Nephron (organoid): Measurements from ENCODE around the gene FGF1.

Experiments used
- H3K27ac Mint-ChIP-seq, 3 experiments: 2 replicates each; pipeline ENCODE4 v1.8.0; 2020; ENCODE audit warnings: mixed read lengths in 3 of 3, mild to moderate bottlenecking in 2 of 3, moderate library complexity in 1 of 3
- H3K27me3 Mint-ChIP-seq: 2 replicates; pipeline ENCODE4 v1.8.0; 2021; ENCODE audit warnings: low read depth, mild to moderate bottlenecking, moderate library complexity, mixed read lengths
- H3K36me3 Mint-ChIP-seq: 2 replicates; pipeline ENCODE4 v1.8.0; 2020; ENCODE audit warnings: low read depth, mixed read lengths
- H3K4me1 Mint-ChIP-seq: 2 replicates; pipeline ENCODE4 v1.8.0; 2020; ENCODE audit warnings: mixed read lengths
- H3K4me3 Mint-ChIP-seq, 3 experiments: 2 replicates each; pipeline ENCODE4 v1.8.0; 2020; ENCODE audit warnings: mild to moderate bottlenecking in 3 of 3, mixed read lengths in 3 of 3, moderate library complexity in 2 of 3
- H3K9me3 Mint-ChIP-seq: 2 replicates; pipeline ENCODE4 v1.8.0; 2020; ENCODE audit warnings: mixed read lengths
- TF ChIP-seq, protein P1 (sequence below), 3 experiments: fragments of 200-600 bp; sonication (generic); IDR thresholded peaks; one replicate each; pipeline ENCODE4 v1.5.0; 2021; ENCODE audit warnings: antibody characterized with exemption in 3 of 3; ENCODE audit not compliant: unreplicated experiment in 3 of 3

The FGF1 gene

DNA sequence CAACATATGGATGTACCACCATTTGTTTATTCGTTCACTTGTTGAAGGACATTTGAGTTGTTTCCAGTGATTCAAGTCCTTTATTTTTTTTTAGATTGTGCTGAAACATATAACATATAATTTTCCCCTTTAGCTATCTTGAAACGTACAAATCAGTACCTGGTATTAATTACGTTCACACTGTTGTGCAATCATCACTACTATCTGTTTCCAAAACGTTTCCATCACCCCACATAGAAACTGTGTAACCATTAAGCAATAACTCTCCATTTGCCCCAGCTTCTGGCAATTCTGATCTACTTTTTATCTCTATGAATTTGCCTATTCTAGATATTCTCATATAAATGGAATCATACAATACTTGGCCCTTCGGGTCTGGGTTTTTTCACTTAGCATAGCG lies 116.0 kb downstream of the FGF1 start:
- Mint-ChIP-seq H3K27me3 (no peaks in the 10 kb centered on the region), H3K4me1 (peaks cover 67% of the 10 kb centered on the region), H3K36me3 (no peaks in the 10 kb centered on the region), H3K27ac (peak overlapping the region; percentile 7 to 91 (median 89)), H3K4me3 (no peak overlapping the region), H3K9me3 (no peaks in the 10 kb centered on the region)
- TF ChIP-seq, protein P1, sequence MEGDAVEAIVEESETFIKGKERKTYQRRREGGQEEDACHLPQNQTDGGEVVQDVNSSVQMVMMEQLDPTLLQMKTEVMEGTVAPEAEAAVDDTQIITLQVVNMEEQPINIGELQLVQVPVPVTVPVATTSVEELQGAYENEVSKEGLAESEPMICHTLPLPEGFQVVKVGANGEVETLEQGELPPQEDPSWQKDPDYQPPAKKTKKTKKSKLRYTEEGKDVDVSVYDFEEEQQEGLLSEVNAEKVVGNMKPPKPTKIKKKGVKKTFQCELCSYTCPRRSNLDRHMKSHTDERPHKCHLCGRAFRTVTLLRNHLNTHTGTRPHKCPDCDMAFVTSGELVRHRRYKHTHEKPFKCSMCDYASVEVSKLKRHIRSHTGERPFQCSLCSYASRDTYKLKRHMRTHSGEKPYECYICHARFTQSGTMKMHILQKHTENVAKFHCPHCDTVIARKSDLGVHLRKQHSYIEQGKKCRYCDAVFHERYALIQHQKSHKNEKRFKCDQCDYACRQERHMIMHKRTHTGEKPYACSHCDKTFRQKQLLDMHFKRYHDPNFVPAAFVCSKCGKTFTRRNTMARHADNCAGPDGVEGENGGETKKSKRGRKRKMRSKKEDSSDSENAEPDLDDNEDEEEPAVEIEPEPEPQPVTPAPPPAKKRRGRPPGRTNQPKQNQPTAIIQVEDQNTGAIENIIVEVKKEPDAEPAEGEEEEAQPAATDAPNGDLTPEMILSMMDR (IDR thresholded peaks at IDR 0.05; ENCODE audit: unreplicated experiment in 3 of 3), result no peak

DNA sequence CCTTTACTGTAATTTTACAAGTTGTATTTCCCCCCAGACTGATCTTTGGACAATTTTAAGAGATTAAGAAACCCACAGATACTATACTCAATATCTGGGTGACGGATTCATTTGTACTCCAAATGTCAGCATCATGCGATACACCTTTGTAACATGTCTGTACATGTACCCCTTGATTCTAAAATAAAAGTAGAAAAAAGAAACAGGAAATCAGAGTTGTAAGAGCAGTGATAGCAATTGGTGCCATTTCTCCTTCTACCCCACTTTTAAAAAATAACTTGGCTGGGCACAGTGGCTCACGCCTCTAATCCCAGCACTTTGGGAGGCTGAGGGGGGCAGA lies 116.9 kb downstream of the FGF1 start:
- Mint-ChIP-seq H3K36me3 (no peaks in the 10 kb centered on the region), H3K4me3 (no peak overlapping the region), H3K27me3 (no peaks in the 10 kb centered on the region), H3K27ac (peak overlapping the region; percentile 89 to 92 (median 91)), H3K4me1 (peaks cover 67% of the 10 kb centered on the region), H3K9me3 (no peaks in the 10 kb centered on the region)
- TF ChIP-seq, protein P1 (IDR thresholded peaks at IDR 0.05; ENCODE audit: unreplicated experiment in 3 of 3), result no peak

DNA sequence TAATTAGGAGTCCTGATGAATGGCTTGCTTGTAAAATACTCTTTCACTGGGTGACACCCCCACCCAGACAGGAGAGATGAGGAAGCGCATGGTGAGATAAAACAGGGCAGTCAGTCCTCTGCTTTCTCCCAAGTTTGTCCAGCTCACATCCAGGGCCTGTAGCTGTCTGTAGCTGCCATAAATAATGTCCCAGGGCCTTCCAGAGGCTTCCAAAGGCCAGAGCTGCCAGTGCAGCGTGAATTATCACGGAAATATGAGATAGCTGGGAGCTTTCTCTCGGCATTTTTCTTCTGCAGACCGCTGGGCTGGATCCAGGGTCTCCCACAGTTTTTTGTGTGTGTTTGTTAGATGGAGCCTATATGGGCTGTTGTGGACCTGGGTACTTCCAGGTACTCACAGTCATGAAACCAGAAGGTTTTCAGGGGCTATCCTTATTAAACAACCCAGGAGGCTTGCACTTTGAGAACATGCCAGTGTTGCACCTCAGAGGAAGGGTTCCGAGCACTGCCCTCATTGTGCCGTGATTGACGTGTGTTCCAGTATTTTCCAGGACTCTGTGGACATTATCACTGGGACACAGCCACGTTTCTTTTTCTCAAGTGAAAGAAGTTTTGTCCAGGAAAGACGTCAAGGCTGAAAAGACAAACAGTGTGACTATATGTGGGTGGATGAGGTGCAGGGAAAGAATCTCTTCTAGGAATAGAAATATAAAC lies 117.5 kb downstream of the FGF1 start:
- Mint-ChIP-seq H3K4me3 (peak overlapping the region in 2 of 3 experiments; percentile 13 to 56), H3K27ac (peak overlapping the region; percentile 89 to 92 (median 91)), H3K36me3 (no peaks in the 10 kb centered on the region), H3K4me1 (peaks cover 67% of the 10 kb centered on the region), H3K27me3 (no peaks in the 10 kb centered on the region), H3K9me3 (no peaks in the 10 kb centered on the region)
- TF ChIP-seq, protein P1 (IDR thresholded peaks at IDR 0.05; ENCODE audit: unreplicated experiment in 3 of 3), result no peak

DNA sequence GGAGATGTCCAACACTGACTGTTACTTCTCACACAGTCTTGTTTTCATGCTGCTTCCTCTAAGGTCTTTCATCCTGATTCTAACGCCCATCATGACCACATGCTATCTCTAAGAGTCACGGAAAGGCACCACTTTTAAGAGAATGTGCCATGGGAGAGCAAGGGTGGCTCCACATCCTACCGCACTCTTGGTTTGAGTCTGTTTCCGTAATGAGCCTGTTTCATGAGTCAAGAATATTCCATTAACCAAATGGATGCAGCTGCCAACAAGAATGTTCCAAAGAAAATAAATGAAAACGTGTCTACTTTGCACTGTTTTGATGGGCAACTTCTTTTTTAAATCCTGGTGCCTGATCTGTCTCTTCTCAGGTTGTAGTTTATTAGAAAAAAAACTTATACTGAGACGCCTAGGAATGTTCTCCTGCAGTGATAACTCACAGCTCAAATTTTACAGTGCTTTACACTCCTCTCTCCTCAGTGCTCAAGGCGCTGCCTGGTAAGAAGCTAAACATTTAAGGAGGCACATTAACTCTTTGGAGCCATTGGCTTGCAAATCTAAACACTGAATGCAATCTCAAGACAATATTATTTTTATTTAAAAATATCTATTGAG lies 124.3 kb downstream of the FGF1 start:
- H3K4me1 Mint-ChIP-seq, result peaks cover 25% of the 10 kb centered on the region
- TF ChIP-seq, protein P1 (IDR thresholded peaks at IDR 0.05; ENCODE audit: unreplicated experiment in 3 of 3), result no peak
- H3K27ac Mint-ChIP-seq, result peak overlapping the region in 1 of 3 experiments; percentile 48
- H3K4me3 Mint-ChIP-seq, result no peak overlapping the region
- no peaks in the 10 kb centered on the region for H3K36me3 Mint-ChIP-seq
- no peaks in the 10 kb centered on the region for H3K9me3 Mint-ChIP-seq
- H3K27me3 Mint-ChIP-seq, result no peaks in the 10 kb centered on the region

DNA sequence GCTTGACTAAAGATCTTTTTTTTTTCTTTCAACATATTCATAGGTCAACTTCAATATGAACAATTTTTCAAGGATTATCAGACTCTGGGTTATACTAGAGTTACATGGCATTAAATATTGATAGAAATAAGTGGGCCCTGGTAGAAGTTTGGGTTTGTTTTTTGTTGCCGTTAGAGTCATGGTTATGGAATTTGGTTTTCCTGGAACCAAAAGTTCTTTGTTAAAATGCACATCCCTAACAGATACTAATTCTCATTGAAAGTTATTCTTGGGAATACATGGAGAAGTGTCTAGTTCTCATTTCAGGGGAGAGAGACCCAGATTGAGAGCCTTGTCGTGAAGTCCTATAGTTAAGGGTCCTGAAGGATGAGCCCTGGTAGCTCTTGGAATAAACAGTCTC lies 124.9 kb downstream of the FGF1 start:
- TF ChIP-seq, protein P1 (IDR thresholded peaks at IDR 0.05; ENCODE audit: unreplicated experiment in 3 of 3), result no peak
- no peak overlapping the region for H3K4me3 Mint-ChIP-seq
- no peaks in the 10 kb centered on the region for H3K9me3 Mint-ChIP-seq
- H3K4me1 Mint-ChIP-seq, result peaks cover 20% of the 10 kb centered on the region
- H3K27me3 Mint-ChIP-seq, result no peaks in the 10 kb centered on the region
- peak overlapping the region in 1 of 3 experiments; percentile 48 for H3K27ac Mint-ChIP-seq
- H3K36me3 Mint-ChIP-seq, result no peaks in the 10 kb centered on the region

DNA sequence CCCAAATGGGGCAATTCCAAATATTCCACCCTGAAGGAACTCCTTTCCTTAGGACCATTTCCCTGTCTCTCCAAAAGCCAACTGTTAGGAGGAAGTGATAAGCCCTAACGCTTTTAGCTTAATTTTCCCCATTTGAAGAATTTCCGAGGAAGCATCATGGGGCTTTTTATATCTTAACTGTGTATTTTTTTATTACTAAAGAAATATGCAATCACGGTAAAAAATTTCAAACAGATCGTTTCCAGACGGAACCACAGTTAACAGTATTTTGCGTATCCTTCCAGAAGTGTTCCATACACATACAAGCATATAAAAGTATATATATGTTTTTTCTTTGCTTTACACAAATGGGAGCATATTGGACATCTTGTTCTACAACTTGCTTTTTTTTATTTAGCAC lies 133.8 kb downstream of the FGF1 start:
- Mint-ChIP-seq H3K4me3 (peak overlapping the region; percentile 62 to 77 (median 71)), H3K9me3 (no peaks in the 10 kb centered on the region), H3K27ac (peak overlapping the region; percentile 51 to 70 (median 64)), H3K27me3 (peaks cover 7% of the 10 kb centered on the region), H3K36me3 (no peaks in the 10 kb centered on the region), H3K4me1 (peaks cover 32% of the 10 kb centered on the region)
- TF ChIP-seq, protein P1 (IDR thresholded peaks at IDR 0.05; ENCODE audit: unreplicated experiment in 3 of 3), result no peak
